Measurements from ENCODE around the gene DDX25.
"Not testable (repeated sequence)": the region's sequence is repeated elsewhere in the genome, so short reads cannot be mapped to it uniquely, and the experiment has no call there.

Gene DDX25

DNA sequence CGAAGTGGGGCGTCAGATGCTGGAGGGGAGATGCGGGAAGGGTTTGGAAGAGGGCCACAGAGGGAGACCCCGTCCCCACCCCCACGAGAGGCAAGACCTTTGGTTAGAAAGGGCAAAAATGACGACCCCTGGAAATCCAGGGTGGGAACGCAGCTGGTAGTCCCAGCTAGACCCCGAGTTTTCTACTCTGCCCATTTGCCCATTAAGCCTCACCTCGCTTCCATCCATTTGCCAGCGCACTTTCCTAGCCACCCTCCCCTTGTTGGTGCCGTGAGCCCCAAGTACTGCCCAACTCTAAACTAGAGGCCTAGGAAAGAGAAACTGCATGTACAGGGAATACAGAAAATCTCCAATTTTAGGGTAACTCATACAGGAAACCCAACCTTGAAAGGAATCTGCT lies 370 bp downstream of the DDX25 start:
- DNase-seq (ENCODE audit: low read depth) = no peak

DNA sequence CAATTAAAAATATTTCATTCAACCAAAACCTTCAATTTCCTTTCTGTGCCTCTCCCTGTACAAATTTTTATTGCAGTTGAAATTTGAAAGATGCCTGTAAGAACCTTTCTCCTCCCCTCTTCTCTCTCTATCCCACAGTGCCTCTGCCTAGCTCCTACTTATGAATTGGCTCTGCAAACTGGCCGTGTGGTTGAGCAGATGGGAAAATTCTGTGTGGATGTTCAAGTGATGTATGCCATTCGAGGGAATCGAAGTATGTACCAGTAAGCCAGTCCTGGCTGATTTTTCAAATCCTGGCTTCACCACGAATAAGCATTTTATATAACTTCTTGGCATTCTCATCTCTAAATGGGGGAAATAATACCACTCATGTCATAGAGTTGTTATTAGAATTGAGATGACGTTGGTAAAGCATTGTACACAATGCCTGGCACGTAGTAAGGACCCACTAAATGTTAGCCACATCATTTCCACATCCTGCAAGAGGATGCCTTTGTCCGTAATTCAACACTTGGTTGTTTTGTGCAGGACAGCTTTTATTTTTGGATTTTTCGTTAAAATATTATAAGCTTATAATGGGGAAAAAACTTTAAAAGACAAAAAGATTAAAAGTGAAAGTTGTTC lies 6.0 kb downstream of the DDX25 start:
- no peak for DNase-seq (ENCODE audit: low read depth)

DNA sequence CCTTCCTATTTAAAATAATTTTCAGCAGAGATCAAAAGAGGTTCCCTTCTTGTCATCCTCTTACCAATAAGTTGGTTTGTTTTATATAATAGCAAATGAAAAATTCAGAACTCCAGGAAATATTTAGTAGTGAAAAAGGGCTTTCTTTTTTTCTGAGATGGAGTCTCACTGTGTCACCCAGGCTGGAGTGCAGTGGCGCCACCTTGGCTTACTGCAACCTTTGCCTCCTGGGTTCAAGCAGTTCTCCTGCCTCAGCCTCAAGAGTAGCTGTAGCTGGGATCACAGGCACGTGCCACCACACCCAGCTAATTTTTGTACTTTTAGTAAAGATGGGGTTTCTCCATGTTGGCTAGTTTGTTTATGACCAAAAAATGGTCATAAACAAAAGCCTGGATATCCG lies 10.3 kb downstream of the DDX25 start:
- not testable (repeated sequence) for DNase-seq (ENCODE audit: low read depth)

DNA sequence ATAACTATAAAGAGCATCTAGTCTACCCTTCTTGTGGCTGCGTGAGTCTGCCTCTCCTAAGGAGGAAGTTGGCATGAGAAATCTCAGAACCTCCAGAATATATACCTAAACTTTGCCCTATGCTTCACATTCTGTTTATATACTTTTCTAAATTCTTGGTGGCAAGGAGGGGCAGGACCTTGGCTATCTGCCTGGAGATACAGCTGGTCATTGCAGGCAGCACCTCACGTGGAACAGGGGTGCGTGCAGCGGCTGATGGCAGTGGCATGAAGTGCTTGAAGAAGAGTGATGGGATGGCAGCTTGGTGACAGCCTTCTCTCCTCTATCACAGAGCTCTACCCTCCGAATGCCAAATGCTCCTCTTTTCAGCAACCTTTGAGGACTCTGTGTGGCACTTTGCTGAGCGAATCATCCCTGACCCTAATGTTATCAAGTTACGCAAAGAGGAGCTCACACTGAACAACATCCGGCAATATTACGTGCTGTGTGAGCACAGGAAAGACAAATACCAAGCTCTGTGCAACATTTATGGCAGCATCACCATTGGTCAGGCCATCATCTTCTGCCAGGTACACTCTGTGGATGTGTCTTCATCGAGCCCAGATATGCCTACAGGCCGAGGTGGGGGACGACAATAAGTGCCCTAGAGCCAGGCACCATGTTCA lies 12.5 kb downstream of the DDX25 start:
- DNase-seq (ENCODE audit: low read depth) = no peak

DNA sequence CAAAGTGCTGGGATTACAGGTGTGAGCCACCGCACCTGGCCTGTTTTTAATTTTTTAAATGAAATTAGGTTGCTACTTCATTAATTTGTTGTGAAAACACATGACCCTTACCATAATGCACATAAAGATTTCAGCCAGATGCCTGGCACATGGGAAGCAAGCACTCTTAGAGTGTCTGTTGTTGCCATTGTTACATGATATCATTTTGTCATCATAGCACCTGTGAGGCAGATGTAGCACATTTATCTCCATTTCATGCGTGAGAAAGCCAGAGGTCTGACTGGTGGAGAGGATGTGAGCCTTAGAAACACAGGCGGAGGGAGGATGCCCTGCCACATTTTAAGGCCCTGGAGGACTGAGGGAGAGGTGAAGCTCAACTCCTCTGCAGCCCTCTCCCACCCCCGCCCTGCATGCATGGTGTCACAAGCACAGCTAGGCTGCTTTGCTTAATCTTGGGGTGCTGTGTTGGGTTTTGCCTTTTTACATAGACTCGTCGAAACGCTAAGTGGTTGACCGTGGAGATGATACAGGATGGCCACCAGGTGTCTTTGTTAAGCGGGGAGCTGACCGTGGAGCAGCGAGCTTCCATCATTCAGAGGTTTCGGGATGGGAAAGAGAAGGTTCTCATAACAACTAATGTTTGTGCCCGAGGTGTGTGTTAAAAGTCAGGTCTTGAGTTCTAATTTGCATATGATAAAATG lies 14.0 kb downstream of the DDX25 start:
- no peak for DNase-seq (ENCODE audit: low read depth)

DNA sequence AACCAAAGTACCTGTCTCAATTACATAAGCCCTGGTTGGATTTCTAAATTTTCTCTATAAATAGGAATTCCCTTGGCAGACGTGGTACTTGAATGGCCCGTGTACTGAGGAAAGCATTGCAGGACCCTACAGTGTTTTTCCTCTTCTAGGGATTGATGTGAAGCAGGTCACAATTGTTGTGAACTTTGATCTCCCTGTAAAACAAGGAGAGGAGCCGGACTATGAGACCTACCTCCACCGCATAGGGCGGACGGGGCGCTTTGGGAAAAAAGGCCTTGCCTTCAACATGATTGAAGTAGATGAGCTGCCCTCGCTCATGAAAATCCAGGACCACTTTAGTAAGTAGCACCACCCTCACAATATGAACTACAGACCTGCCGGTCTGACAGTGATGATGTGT lies 16.7 kb downstream of the DDX25 start:
- DNase-seq (ENCODE audit: low read depth) = no peak

DNA sequence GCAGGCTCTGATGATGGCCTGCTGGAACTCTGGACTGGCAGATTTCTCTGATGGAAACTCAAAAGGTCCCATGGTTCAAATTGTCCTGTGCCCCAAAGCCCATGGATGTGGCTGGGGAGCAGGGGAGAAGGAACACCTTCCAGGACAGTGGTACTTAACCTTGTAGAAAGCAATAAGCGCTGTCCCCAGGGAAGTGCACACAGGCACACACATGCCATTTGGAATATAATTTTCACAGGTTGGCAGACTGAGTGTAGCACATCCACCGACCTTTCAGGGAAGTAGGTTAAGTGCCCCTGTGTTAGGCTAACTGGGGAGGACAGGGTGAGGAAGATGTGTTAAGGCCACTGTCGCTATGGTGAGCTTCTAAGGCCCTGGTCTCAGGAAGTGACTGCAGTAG lies 17.8 kb downstream of the DDX25 start:
- DNase-seq (ENCODE audit: low read depth) = no peak

DNA sequence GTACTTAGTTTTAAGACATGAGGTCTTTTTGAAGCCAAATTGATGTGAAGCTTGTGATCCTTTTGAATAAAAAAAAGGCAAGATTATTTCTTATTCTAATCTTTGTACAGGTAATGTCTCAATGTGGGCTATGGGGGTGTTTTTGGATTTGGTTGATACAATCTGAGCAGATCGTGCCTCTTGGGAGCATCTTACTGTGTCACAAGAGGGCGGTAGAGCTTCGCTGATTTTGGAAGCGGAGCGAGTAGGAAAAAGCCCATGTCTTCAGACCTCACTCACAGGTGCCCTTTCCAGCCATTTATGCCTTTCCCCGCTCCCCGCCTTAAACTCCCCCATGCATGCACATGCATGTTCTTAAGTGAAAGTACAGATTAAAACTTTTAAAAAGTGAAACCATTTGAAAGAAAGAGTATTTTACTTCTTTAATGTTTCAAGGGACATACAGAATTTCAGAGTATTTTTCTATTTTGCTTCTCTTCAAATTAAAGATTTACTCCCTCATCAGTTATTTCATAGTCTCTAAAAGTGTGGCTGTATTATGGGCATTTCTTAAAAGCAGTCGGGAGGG lies 18.8 kb downstream of the DDX25 start:
- peak; percentile 22 for DNase-seq (ENCODE audit: low read depth)

DNA sequence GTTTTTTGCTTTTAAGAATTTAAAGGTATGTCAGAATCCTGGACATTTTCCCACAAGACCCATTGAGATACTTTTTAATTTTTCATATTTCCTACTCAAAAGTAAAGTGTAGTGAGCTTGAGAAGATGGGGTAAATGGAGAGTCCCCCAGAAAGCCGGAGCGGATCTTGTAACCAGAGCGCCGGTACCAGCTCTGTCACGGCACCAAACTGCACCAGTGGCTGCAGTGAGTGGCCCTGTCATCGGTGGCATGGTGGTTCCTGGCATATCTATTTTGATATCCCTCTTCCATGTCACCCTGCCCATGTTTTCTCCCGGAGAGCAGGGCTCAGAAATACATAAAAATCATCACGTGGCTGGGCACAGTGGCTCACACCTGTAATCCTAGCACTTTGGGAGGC lies 19.3 kb downstream of the DDX25 start:
- no peak for DNase-seq (ENCODE audit: low read depth)

DNA sequence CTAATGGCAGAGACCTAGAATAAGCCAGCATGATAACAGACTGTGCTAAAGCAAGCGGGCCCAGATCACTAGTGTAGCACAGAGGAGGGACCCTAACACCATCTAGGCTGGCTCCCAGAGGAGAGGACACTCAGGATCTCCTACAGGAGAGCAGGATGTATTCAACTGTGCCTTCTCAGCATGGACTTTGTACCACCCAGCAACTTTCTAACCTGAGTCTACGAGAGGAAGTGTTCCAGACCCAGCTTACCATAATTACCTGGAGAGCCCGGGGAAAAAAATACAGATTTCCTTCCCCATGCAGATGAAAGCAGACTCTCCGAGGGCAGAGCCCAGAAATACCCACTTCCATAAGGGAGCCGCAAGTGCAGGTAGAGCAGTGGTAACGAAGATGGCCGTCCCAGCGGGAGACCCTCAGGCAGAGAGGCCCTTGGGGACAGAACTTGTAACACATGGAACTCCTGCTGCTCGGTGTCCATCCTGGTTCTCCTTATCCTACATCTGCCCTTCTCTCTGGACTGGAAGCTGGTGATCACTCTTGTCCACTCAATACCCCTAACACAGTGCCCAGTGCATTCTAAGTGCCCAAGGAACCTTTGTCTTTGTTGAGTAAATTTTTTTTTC lies 20.2 kb downstream of the DDX25 start:
- DNase-seq (ENCODE audit: low read depth) = no peak

DNA sequence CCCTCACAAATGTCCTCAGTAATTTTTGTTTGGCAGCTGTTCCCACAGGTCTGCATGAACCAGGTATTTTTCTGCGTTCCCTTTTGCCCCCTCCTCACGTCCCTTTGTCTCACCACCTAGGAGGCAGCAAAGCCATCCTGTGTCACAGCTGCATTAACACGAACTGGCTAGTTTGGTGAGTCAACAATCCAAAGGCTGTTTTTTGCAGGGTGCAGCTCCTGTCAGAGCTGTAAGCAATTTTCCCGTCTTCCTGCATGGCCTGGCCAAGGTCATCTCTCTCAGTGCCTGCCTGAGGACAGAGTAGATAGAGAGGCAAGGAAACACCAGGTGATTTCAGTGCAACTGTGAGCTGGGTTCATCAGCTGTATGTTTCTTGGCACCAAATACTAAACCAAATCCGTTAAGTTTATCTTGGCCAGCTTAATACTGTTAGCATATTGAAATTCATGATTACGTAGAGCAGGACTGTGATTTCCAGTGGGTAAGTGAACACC lies 21.0 kb downstream of the DDX25 start:
- DNase-seq (ENCODE audit: low read depth) = no peak

DNA sequence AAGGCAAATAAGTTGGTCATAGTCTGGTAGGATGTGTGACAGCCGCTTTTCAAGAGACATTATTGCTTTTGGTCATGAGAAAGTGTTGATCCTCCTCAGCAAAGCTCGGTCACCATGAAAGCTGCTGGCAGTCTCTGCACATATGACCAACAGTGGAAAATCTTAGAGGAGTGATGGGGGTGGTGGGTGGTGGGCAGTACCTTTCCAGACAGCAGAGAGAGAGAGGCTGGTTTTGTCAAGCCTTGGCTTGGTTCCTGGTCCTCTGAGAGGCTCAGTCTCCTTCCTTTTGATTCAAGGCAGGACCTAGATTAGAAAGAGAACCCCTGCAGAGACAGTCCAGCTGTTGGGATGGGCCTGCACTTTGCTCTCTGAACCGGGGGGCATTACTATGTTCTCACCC lies 21.5 kb downstream of the DDX25 start:
- no peak for DNase-seq (ENCODE audit: low read depth)

DNA sequence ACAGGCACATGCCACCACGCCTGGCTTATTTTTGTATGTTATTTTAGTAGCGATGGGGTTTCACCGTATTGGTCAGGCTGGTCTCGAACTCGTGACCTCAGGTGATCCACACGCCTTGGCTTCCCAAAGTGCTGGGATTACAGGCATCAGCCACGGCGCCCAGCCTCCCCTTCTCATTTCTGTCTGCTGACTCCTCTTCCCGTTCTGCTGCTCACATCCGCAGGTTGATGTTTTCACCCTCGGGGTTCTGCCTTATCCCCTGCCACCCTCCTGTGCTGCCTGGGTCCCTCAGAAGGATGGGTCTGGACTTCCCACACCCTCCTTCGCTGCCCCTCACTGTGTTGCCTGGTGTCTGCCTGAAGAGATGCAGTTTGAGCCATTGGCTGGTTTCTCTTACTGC lies 22.4 kb downstream of the DDX25 start:
- DNase-seq (ENCODE audit: low read depth) = no peak

DNA sequence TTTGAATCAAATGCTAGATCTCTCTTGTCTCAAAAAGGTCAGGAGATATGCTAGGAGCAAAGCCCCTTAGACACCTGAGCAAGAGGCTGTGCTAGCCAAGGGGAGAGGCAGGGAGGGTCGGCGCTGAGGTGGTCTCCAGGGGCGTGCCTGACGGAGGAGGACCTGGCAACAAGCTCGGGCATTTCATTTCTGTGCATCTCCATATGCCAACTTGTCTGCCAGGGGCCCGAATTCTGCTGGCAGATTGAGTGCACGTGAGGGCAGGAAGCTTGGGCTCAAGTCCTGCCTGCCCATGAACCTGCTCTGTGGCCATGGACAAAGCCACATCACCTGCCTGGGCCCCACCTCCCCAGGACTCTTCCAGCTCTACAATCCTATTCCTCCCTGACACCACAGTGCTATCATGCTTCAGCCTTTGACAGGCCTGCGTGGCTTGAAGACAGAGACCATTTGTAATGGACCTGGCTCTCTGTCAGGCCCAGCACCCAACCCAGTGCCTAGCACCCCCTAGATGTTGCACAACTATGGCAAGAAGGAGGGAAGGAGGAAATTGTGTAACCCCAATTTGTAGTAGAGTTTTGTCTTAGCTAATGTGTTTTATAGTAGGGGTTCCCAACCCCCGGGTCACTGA lies 25.3 kb downstream of the DDX25 start:
- no peak for DNase-seq (ENCODE audit: low read depth)

DNA sequence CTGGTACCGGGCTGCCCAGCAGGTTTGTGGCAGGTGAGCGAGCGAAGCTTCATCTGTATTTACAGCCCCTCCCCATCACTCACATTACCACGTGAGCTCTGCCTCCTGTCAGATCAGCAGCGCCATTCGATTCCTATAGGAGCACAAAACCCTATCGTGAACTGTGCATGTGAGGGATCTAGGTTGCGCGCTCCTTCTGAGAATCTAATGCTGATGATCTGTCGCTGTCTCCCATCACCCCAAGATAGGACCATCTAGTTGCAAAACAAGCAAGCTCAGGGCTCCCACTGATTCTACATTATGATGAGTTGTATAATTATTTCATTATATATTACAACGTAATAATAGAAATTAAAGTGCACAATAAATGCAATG lies 25.8 kb downstream of the DDX25 start:
- DNase-seq (ENCODE audit: low read depth) = no peak

DNA sequence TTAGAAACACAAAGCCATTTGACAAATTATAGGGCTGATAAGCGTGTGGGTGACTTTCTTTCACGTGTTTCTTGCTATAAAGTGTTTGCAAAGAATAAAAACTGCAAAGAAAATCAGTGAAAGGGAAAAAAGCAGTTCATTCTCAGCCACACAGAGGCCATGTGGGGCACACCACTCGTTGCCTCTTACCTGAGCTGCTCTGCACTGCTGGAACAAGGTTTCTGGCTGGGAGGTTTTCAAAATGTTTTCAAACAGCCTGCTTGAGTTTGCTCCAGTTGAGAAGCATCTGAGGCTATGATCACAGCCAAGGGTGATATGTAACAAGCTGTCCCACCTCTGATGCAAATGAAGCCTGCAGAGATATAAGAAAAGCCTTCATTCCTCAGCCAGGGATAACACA lies 26.8 kb downstream of the DDX25 start:
- DNase-seq (ENCODE audit: low read depth) = no peak

DNA sequence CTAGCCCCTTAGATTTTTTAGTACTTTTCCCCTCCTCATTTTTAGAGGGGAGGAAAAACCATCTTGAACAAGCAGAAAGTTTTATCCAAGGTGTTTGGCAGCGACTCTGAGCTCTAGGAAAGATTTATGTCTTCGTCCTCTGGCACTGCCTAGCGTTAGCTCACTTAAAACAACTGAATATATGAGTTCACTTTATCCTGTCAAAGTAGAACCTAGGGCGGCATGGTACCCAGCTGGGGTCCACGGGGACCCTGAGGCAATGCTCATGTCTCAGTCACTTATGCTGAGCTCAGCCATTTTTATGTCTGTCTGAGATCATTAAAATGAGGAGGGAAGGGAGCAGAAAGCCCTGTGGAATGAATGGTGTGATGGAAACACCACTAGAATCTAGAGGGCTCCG lies 27.4 kb downstream of the DDX25 start:
- DNase-seq (ENCODE audit: low read depth) = no peak

DNA sequence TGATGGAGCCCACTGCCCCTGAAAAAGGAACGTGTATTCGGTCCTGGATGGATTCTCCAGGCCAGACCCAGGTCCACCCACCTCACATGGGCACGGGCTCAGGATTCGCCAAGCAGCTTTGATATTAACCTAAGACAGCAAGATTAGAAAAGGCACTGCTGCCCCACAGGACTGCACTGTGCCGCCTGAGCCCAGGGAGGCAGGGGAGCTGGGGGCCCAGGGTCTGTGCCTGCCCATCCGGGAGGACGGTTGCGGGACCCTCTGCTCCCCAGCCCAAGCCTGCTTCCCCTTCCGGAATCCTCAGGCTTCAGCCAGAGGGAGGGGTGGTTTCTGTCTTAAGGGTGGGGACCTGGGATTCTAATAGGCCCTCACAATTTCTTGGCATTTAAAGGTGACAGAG lies 28.0 kb downstream of the DDX25 start:
- DNase-seq (ENCODE audit: low read depth) = no peak

DNA sequence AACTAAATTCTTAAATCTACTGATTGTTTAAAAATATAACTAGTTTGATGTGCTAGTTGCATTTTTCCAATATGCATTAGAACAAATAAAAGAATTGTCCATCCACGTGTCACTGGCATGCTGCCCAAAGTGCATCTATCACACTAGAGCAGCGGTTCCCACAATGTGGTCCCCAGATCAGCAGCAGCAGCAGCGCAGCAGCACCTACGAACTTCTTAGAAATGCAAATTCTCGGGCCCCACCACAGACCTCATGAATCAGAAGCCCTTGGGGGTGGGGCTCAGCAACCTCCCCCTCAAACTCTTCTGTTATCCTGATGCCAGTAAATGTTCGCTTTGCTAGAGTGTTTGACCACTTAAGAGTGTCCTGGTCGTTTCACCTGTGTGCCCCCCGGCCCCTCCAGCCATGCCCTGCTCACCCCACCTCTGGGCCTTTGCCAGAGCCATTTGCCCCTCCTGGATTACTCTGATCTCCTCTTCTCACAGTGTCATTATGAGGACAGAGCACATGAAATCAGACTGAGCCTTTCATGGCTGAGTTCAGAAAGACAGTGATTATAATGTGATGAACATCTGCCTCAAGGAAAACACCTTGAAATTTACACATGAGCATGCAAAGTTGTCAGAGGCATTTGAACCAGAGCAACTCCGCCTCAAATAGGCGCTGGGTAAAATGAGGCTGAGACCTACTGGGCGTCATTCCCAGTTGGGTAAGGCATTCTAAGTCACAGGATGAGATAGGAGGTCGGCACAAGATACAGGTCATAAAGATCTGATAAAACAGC lies 28.9 kb downstream of the DDX25 start:
- peak; percentile 29 for DNase-seq (ENCODE audit: low read depth)

DNA sequence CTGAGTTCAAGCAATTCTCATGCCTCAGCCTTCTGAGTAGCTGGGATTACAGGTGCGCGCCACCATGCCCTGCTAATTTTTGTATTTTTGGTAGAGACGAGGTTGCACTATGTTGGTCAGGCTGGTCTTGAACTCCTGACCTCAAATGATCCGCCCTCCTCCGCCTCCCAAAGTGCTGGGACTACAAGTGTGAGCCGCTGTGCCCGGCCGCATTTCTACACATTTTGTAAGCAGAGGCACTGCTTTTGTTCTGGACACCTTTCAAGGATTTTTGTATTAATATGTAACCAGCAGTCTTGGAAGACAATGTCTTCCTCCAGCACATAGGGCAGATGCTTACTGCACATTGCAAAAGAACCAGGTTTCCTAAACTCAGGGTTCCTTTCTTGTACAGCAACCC lies 30.2 kb downstream of the DDX25 start:
- DNase-seq (ENCODE audit: low read depth) = no peak

DNA sequence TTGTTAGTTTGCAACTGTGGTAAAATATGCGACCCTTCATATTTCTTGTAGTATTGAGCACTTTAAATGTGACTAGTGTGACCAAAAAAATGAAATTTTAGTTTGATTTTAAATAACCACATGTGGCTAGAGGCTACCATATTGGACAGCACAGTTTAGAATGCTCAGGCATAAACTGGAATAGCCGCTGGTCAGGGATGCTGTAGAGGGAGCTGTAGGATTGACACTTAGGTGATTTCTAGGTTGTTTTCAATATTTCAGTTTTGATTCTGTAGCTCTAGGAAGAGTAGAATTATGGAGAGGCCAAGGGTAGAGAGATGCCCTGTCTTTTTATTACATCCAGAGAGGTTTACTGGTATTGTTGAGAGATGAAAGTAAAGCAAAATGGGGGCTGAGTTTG lies 30.7 kb downstream of the DDX25 start:
- DNase-seq (ENCODE audit: low read depth) = no peak
